GM23248 (cell line): ENCODE results near the gene NGEF. TPM values are rescaled to one million over a fixed set of nuclear protein-coding genes. Genes with fewer than 3 reads are reported as not detected.

Experiments
- DNase-seq: peaks from one replicate; pipeline ENCODE4 v3.0.0-alpha.2; 2015
- H2AFZ ChIP-seq: fragments of 200-600 bp; sonication (generic); 2 replicates; pipeline ENCODE4 v1.6.1; 2016; ENCODE audit warnings: antibody characterized with exemption
- H3F3A ChIP-seq: fragments of 200-600 bp; sonication (generic); 2 replicates; pipeline ENCODE4 v1.6.1; 2016; ENCODE audit warnings: mild to moderate bottlenecking, antibody characterized with exemption, mixed run types; ENCODE audit not compliant: insufficient read depth
- H3K27ac ChIP-seq: fragments of 200-600 bp; sonication (generic); 2 replicates; pipeline ENCODE4 v1.5.1; 2016; ENCODE audit warnings: mild to moderate bottlenecking
- H3K27me3 ChIP-seq: fragments of 200-600 bp; sonication (generic); replicated peaks from 2 replicates; pipeline ENCODE4 v1.6.1; 2016; ENCODE audit warnings: mild to moderate bottlenecking; ENCODE audit not compliant: insufficient read depth
- H3K36me3 ChIP-seq: fragments of 200-600 bp; sonication (generic); 2 replicates; pipeline ENCODE4 v1.6.1; 2016; ENCODE audit warnings: low read depth, mild to moderate bottlenecking
- H3K4me1 ChIP-seq: fragments of 200-600 bp; sonication (generic); 2 replicates; pipeline ENCODE4 v1.6.1; 2016; ENCODE audit warnings: mild to moderate bottlenecking; ENCODE audit not compliant: insufficient read depth
- H3K4me2 ChIP-seq: fragments of 200-600 bp; sonication (generic); one replicate; pipeline ENCODE4 v1.6.1; 2016; ENCODE audit warnings: mild to moderate bottlenecking; ENCODE audit not compliant: unreplicated experiment
- H3K4me3 ChIP-seq: fragments of 200-600 bp; sonication (generic); 2 replicates; pipeline ENCODE4 v1.5.1; 2016; ENCODE audit warnings: mild to moderate bottlenecking
- H3K79me2 ChIP-seq: fragments of 200-600 bp; sonication (generic); 2 replicates; pipeline ENCODE4 v1.6.1; 2016; ENCODE audit warnings: mild to moderate bottlenecking; ENCODE audit not compliant: insufficient read depth
- H3K9ac ChIP-seq: fragments of 200-600 bp; sonication (generic); 2 replicates; pipeline ENCODE4 v1.6.1; 2016; ENCODE audit warnings: mild to moderate bottlenecking
- H3K9me2 ChIP-seq: fragments of 200-600 bp; sonication (generic); 2 replicates; pipeline ENCODE4 v1.6.1; 2016; ENCODE audit warnings: mixed run types, mild to moderate bottlenecking, moderate library complexity; ENCODE audit not compliant: insufficient read depth
- H3K9me3 ChIP-seq: fragments of 200-600 bp; sonication (generic); one replicate; pipeline ENCODE4 v1.6.1; 2017; ENCODE audit warnings: low read depth
- H4K20me1 ChIP-seq: fragments of 200-600 bp; sonication (generic); 2 replicates; pipeline ENCODE4 v1.6.0; 2016; ENCODE audit not compliant: insufficient read depth
- EZH2 ChIP-seq: fragments of 200-600 bp; sonication (generic); IDR thresholded peaks from 2 replicates; pipeline ENCODE4 v1.6.1; 2018; ENCODE audit warnings: antibody characterized with exemption, mild to moderate bottlenecking; ENCODE audit not compliant: insufficient read depth, poor library complexity, severe bottlenecking
- EZH2phosphoT487 ChIP-seq: fragments of 200-600 bp; sonication (generic); IDR thresholded peaks from 2 replicates; pipeline ENCODE4 v1.6.1; 2018; ENCODE audit warnings: antibody characterized with exemption, moderate library complexity, mild to moderate bottlenecking, low read depth; ENCODE audit not compliant: insufficient read depth
- WGBS, 2 experiments: methylation state at CpG; one replicate each; pipeline ENCODE4 v1.1.6; 2015 to 2017; ENCODE audit warnings: low lambda C conversion rate in 2 of 2, low coverage in 1 of 2; ENCODE audit errors: missing lambda C conversion rate in 2 of 2; 5-methylcytosine and 5-hydroxymethylcytosine counted together
- in situ Hi-C: fragments of 300-500 bp; cut with MboI; formaldehyde crosslinking; loops from 2 replicates; pipeline ENCODE4 v1.15.0; 2020
- polyA plus RNA-seq: library from polyadenylated mRNA; unstranded; fragments of >200 nt; fragmentation: Nextera tagmentation; extraction: Ambion mirVana; gene quantifications from 2 replicates; pipeline ENCODE4 v1.2.1, GENCODE V29; 2016
- total RNA-seq: library from RNA; depleted of rRNA; stranded (reverse); fragments of >200 nt; shearing (Covaris generic); gene quantifications from 2 replicates; pipeline ENCODE4 v1.2.3, GENCODE V29; 2014

Gene NGEF
- total and polyA plus RNA-seq, 2 experiments from 2014 or later = 0.43 TPM; not detected in 1

DNA sequence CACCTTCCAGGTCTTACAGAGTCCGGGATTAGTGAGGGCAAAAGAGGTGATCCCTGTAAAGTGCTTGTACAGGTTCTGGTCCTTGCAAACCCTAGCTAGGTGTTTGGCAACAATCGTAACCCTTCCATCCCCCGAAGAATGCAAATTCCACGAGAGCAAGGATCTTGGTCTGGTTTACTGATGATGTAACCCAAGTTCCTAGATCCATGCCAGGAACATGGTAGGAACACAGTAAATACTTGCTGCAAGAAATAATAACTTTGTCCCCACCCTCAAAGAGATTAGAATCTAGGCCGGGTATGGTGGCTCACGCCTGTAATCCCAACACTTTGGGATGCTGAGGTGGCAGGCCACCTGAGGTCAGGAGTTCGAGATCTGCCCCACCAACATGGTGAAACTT lies 12.7 kb upstream of the NGEF start:
- peak; percentile 35 for DNase-seq
- TF ChIP-seq EZH2 (no peak), EZH2phosphoT487 (no peak)

DNA sequence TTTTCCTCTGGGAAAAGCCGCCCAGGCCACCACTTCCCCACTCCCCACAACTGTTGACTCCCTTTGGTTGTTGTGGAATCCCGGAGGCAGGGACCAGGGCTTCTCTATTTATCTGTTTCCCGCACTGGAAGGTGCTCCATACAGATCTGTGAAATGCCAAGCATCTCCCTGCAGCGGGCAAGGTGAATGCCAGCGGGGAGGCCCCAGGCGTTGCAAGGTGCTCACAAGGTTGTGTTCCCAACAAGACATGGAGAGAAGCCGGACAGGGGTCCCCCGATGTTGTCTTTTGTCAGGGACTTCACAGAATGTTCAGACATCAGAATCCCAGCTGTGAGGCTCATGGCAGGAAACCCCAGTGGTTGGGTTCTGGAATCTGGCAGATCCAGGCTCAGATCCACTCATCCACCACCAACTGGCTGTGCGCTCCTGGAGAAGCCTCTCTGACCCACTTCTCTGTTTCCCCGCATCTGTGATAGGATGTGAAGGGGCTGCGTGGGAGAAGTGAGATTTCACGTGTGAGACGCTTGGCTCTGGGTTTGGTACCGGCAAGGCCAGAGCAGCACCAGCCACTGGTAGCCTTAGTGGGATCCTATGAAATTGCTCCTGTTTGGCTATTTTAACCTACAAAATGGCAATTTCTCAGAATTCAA lies 10.8 kb upstream of the NGEF start:
- Histone ChIP-seq H3K27me3 (no peaks in the 10 kb centered on the region), H4K20me1 (no peaks in the 10 kb centered on the region), H3K9me3 (no peaks in the 10 kb centered on the region), H3K36me3 (no peaks in the 10 kb centered on the region), H3F3A (peaks cover 15% of the 10 kb centered on the region), H3K79me2 (no peaks in the 10 kb centered on the region), H3K4me1 (peaks cover 17% of the 10 kb centered on the region), H3K4me3 (no peak overlapping the region), H3K9ac (no peak overlapping the region), H3K27ac (no peak overlapping the region), H3K4me2 (no peak overlapping the region), H3K9me2 (no peaks in the 10 kb centered on the region), H2AFZ (no peak overlapping the region)
- TF ChIP-seq EZH2 (no peak), EZH2phosphoT487 (no peak)
- WGBS, 2 experiments = 86 to 89% methylated on average over 14 of the region's 14 CpGs
- no peak for DNase-seq
- in situ Hi-C loops = no loop called here

More for the DNA sequence above, 12.7 kb upstream of the NGEF start:
- Histone ChIP-seq H3K27me3 (no peaks in the 10 kb centered on the region), H3K4me2 (peak overlapping the region; percentile 38), H2AFZ (no peak overlapping the region), H3K27ac (no peak overlapping the region), H3K36me3 (no peaks in the 10 kb centered on the region), H3K9me3 (no peaks in the 10 kb centered on the region), H4K20me1 (no peaks in the 10 kb centered on the region), H3K4me3 (no peak overlapping the region), H3F3A (peaks cover 15% of the 10 kb centered on the region), H3K9ac (no peak overlapping the region), H3K79me2 (no peaks in the 10 kb centered on the region), H3K9me2 (no peaks in the 10 kb centered on the region), H3K4me1 (peaks cover 17% of the 10 kb centered on the region)
- in situ Hi-C loops = no loop called here
- 74 to 77% methylated on average over 7 of the region's 7 CpGs for WGBS, 2 experiments

DNA sequence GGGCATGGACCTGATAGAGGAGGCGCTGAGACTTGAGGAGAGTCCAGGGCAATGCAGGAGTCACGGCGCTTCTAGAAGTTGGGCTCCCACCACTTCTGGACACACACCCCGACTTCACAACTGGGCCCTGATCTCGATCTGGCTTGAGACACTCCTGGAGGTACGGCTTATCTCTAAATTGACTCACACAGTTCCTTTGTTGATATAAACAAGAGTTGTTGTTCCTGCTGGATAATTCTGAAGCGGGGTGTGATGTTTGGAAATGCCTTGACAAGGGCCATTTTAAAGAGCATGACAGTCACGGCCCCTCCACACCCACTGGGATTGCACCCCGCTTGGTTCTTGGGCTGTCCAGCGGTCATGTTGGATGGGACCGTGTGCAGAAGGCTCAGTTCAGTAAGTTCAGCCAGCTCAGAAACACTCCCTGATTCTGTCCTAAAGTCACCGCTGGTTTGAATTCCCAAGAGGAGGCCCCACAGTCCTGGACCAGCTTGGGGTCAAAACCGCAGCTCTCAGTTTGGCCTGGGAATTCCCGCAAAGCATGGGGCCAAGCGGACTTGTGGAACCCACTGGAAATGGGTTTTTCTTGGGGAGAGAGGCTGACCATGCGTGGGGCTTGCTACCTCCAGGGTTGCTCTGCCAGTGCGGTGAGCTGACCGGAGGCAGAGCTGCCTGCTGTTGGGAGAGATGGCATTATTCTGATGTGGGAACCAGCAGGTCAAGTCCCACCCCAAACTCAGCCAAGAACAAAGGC lies 10.1 kb upstream of the NGEF start:
- Histone ChIP-seq H3K4me2 (no peak overlapping the region), H3K9ac (no peak overlapping the region), H3K27me3 (no peaks in the 10 kb centered on the region), H3K9me2 (no peaks in the 10 kb centered on the region), H3K36me3 (no peaks in the 10 kb centered on the region), H4K20me1 (no peaks in the 10 kb centered on the region), H3K79me2 (no peaks in the 10 kb centered on the region), H3K4me1 (peaks cover 17% of the 10 kb centered on the region), H3K4me3 (no peak overlapping the region), H3K9me3 (no peaks in the 10 kb centered on the region), H2AFZ (no peak overlapping the region), H3K27ac (no peak overlapping the region), H3F3A (peaks cover 15% of the 10 kb centered on the region)
- in situ Hi-C loops = no loop called here
- WGBS, 2 experiments = 85 to 86% methylated on average over 18 of the region's 18 CpGs
- no peak for DNase-seq
- no peak for TF ChIP-seq EZH2phosphoT487
- TF ChIP-seq EZH2 = no peak

DNA sequence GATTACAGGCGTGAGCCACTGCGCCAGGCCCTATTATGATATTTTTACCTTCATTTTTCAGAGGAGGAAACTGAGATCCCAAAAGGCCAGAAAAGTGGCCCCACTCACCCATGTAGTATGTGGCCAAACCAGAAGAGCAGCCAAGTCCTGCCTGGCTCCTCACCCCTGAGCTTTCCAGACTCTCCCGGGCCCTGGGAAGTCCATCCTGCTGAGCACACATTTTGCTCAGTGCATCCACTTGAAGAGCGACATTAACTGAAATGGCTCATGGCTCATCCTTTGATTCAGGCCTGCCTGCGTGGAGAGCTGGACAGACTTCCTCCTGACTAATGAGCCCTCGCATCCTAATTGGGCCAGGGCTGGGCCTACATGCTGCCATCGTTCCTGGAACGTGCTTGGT lies 9.5 kb upstream of the NGEF start:
- H3K79me2 ChIP-seq = no peaks in the 10 kb centered on the region
- H3K27ac ChIP-seq = no peak overlapping the region
- WGBS, 2 experiments = 84 to 85% methylated on average over 8 of the region's 8 CpGs
- peaks cover 17% of the 10 kb centered on the region for H3K4me1 ChIP-seq
- TF ChIP-seq EZH2 (no peak), EZH2phosphoT487 (no peak)
- no peaks in the 10 kb centered on the region for H4K20me1 ChIP-seq
- no peak overlapping the region for H3K4me2 ChIP-seq
- H3K4me3 ChIP-seq = no peak overlapping the region
- no peak for DNase-seq
- peaks cover 15% of the 10 kb centered on the region for H3F3A ChIP-seq
- no peak overlapping the region for H3K9ac ChIP-seq
- H3K27me3 ChIP-seq = no peaks in the 10 kb centered on the region
- no peaks in the 10 kb centered on the region for H3K9me2 ChIP-seq
- in situ Hi-C loops = no loop called here
- H3K36me3 ChIP-seq = no peaks in the 10 kb centered on the region
- no peak overlapping the region for H2AFZ ChIP-seq
- H3K9me3 ChIP-seq = no peaks in the 10 kb centered on the region
